ENCODE results near the gene LAYN.

The LAYN gene

GRCh38 chr11:111582881-111583280 is 42.4 kb downstream of the LAYN start:
- TF ChIP-seq, protein P1, sequence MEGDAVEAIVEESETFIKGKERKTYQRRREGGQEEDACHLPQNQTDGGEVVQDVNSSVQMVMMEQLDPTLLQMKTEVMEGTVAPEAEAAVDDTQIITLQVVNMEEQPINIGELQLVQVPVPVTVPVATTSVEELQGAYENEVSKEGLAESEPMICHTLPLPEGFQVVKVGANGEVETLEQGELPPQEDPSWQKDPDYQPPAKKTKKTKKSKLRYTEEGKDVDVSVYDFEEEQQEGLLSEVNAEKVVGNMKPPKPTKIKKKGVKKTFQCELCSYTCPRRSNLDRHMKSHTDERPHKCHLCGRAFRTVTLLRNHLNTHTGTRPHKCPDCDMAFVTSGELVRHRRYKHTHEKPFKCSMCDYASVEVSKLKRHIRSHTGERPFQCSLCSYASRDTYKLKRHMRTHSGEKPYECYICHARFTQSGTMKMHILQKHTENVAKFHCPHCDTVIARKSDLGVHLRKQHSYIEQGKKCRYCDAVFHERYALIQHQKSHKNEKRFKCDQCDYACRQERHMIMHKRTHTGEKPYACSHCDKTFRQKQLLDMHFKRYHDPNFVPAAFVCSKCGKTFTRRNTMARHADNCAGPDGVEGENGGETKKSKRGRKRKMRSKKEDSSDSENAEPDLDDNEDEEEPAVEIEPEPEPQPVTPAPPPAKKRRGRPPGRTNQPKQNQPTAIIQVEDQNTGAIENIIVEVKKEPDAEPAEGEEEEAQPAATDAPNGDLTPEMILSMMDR (conservative IDR thresholded peaks at IDR 0.05; ENCODE audit: control insufficient read depth, insufficient read depth, low read depth, low read length): no peak
- DNase-seq (ENCODE audit: low read depth): no peak

DNA sequence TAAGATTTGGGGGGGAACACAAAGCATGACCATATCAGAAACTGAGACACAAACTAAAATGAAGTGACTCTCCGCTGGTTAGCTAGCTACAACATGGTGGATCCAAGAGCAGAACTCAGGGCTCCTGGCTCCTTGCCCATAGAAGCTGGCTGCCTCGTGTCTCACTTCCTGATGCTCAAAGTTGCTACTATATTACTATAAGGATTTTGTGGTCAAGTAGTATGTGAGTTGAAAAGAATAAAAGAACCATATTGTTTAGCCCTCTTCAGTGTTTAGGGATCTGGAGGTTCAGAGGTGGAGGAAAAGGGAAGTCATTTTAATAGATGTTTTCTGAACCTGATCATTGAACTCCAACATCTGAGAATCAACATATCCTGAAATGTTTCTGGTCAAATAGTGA is 44.9 kb downstream of the LAYN start:
- TF ChIP-seq, protein P1 (conservative IDR thresholded peaks at IDR 0.05; ENCODE audit: control insufficient read depth, insufficient read depth, low read depth, low read length): no peak
- H3K4me3 ChIP-seq (ENCODE audit: control insufficient read depth, low read depth, low read length): no peak overlapping the region
- DNase-seq (ENCODE audit: low read depth): peak; percentile 67

More at GRCh38 chr11:111582881-111583280, 42.4 kb downstream of the LAYN start:
- H3K4me3 ChIP-seq (ENCODE audit: control insufficient read depth, low read depth, low read length): no peak overlapping the region

DNA sequence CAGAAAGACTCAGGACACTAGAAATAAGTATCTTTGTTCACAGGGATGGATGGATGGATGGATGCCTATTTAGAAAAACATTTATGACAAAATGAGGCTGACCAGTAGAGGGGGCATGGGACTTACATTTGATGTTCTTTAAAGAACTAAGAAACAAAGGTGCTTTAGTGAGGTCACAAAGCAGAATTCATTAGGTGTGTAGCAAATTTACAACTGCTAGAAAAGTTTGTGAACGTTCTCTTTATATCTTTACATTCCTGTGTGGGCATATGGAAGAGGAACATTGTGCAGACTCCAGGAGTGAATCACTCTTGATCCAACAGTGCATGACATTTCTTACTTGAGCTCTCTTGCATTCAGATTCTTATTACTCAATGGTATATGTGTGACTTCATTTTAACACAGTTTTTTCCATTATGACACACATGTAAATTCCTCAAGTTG is 45.9 kb downstream of the LAYN start:
- TF ChIP-seq, protein P1 (conservative IDR thresholded peaks at IDR 0.05; ENCODE audit: control insufficient read depth, insufficient read depth, low read depth, low read length): peak; percentile 69
- H3K4me3 ChIP-seq (ENCODE audit: control insufficient read depth, low read depth, low read length): no peak overlapping the region
- peak; percentile 68 for DNase-seq (ENCODE audit: low read depth)

DNA sequence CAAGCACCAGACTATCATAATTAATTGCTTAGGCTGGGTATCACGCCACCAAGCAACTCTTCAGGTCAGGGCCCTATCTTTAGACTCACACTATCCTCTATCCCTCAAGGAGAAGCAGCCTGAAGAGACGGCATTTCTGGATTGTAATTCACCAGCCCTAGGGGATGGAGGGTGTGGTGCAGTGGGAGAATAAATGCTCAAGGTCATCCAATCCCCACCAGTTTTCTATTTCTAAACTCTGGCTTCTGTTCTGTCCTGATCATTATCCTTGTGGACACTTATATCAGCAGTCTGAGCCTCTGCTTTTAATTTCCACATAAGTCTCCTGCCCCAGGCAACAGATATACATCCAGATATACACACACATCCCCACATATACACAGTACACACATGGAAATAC is 48.6 kb downstream of the LAYN start:
- TF ChIP-seq, protein P1 (conservative IDR thresholded peaks at IDR 0.05; ENCODE audit: control insufficient read depth, insufficient read depth, low read depth, low read length): no peak
- no peak for DNase-seq (ENCODE audit: low read depth)
- H3K4me3 ChIP-seq (ENCODE audit: control insufficient read depth, low read depth, low read length): no peak overlapping the region

- no peak for DNase-seq (ENCODE audit: low read depth)
- H3K4me3 ChIP-seq (ENCODE audit: control insufficient read depth, low read depth, low read length): no peak overlapping the region
- TF ChIP-seq, protein P1 (conservative IDR thresholded peaks at IDR 0.05; ENCODE audit: control insufficient read depth, insufficient read depth, low read depth, low read length): no peak
Observed at GRCh38 chr11:111589886-111590499, 49.5 kb downstream of the LAYN start.

- H3K4me3 ChIP-seq (ENCODE audit: control insufficient read depth, low read depth, low read length): no peak overlapping the region
- no peak for DNase-seq (ENCODE audit: low read depth)
- TF ChIP-seq, protein P1 (conservative IDR thresholded peaks at IDR 0.05; ENCODE audit: control insufficient read depth, insufficient read depth, low read depth, low read length): no peak
Observed at GRCh38 chr11:111591187-111591960, 50.9 kb downstream of the LAYN start.
